Tibial artery (tissue), 4 donors: ENCODE measurements around the gene STAC2.
"Not testable (repeated sequence)": the region's sequence is repeated elsewhere in the genome, so short reads cannot be mapped to it uniquely, and the experiment has no call there.

Experiments
- DNase-seq, 2 donors: peaks; one replicate each; pipeline ENCODE4 v3.0.0-alpha.2; 2019
- H3K27ac ChIP-seq, 2 donors: fragments of 200-600 bp; sonication (generic) in 1 of 2; 1 replicate in 1 of 2; 2 replicates in 1 of 2; pipeline ENCODE4 v1.5.1; 2018 to 2019; ENCODE audit warnings: mild to moderate bottlenecking in 1 of 2
- H3K27me3 ChIP-seq, 2 donors: fragments of 200-600 bp; sonication (generic) in 1 of 2; one replicate each; pipeline versions ENCODE4 v1.5.1 to v1.6.0; 2016 to 2019
- H3K36me3 ChIP-seq, 3 donors: fragments of 200-600 bp; sonication (generic) in 2 of 3; one replicate each; pipeline ENCODE4 v1.5.1; 2016 to 2019; ENCODE audit warnings: mild to moderate bottlenecking in 2 of 3
- H3K4me1 ChIP-seq, 4 donors: fragments of 200-600 bp; sonication (generic) in 2 of 4; 1 replicate in 3 of 4; 2 replicates in 1 of 4; pipeline ENCODE4 v1.5.1; 2016 to 2019
- H3K4me3 ChIP-seq, 2 donors: fragments of 200-600 bp; sonication (generic) in 1 of 2; 1 replicate in 1 of 2; 2 replicates in 1 of 2; pipeline ENCODE4 v1.5.1; 2018 to 2019; ENCODE audit warnings: mild to moderate bottlenecking in 2 of 2
- H3K9me3 ChIP-seq, 3 donors: fragments of 200-600 bp; sonication (generic) in 1 of 3; one replicate each; pipeline ENCODE4 v1.5.1; 2016 to 2019
- intact Hi-C: fragments of 100-400 bp; cut with DNase I; formaldehyde crosslinking; loops from one replicate; pipeline ENCODE4 v1.15.0; 2023; ENCODE audit warnings: low total_unique reads
- TF ChIP-seq, protein P1 (sequence below), 2 experiments: fragments of 200-600 bp in 1 of 2; fragments of 450-650 bp in 1 of 2; IDR thresholded peaks; one replicate each; pipeline ENCODE4 v1.5.1; 2017 to 2019; ENCODE audit warnings: antibody characterized with exemption in 2 of 2, mild to moderate bottlenecking in 1 of 2, moderate library complexity in 1 of 2

The STAC2 gene

DNA sequence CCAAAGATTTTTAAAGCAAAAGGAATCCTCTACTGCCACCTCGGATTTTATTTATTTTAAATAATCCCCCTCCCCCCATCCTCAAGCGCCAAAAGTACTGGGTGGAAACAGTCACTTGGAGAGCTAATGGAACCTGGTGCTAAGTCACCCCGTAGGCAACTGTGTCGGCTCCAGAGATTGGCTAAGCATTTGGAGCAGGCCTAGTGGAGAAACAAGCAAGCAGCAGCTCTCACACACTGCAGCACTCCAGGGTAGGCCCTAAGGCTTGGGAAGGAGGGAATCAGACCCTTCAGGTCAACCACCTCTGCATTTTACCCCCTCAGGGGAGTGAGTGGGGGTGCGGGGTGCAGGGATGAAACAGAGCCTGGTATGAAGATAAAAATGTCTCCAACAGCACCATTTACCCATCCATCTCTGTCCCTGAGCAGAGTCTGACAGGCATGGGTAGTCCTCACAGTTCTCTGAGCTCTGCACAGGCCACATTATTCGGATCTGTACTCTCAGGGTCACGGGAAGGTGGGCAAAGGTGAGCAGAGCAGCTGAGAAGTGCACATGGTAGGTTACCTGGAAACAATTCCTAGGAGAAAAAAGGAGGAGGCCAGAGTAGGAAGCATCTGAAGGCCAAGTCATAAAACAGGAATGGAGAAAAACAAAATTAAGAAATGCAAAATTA is 27.2 kb upstream of the STAC2 start:
- Histone ChIP-seq H3K9me3 (no peaks in the 10 kb centered on the region), H3K36me3 (peaks cover 12 to 43% (median 35%) of the 10 kb centered on the region in 3 donors), H3K27ac (no peak overlapping the region), H3K27me3 (no peaks in the 10 kb centered on the region), H3K4me1 (no peaks in the 10 kb centered on the region), H3K4me3 (no peak overlapping the region)
- intact Hi-C loops: loop anchor here (10.0 kb wide), 1 partner anchor 152 kb away; the partner anchor contains the start of gene FBXL20
- peak in 1 of 2 donors; percentile 20 for DNase-seq
- TF ChIP-seq, protein P1, sequence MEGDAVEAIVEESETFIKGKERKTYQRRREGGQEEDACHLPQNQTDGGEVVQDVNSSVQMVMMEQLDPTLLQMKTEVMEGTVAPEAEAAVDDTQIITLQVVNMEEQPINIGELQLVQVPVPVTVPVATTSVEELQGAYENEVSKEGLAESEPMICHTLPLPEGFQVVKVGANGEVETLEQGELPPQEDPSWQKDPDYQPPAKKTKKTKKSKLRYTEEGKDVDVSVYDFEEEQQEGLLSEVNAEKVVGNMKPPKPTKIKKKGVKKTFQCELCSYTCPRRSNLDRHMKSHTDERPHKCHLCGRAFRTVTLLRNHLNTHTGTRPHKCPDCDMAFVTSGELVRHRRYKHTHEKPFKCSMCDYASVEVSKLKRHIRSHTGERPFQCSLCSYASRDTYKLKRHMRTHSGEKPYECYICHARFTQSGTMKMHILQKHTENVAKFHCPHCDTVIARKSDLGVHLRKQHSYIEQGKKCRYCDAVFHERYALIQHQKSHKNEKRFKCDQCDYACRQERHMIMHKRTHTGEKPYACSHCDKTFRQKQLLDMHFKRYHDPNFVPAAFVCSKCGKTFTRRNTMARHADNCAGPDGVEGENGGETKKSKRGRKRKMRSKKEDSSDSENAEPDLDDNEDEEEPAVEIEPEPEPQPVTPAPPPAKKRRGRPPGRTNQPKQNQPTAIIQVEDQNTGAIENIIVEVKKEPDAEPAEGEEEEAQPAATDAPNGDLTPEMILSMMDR (IDR thresholded peaks at IDR 0.05): no peak

- TF ChIP-seq, protein P1 (IDR thresholded peaks at IDR 0.05): no peak
- Histone ChIP-seq H3K27me3 (no peaks in the 10 kb centered on the region), H3K36me3 (peaks cover 8 to 34% (median 29%) of the 10 kb centered on the region in 3 donors), H3K9me3 (no peaks in the 10 kb centered on the region), H3K4me3 (no peak overlapping the region), H3K27ac (no peak overlapping the region), H3K4me1 (no peaks in the 10 kb centered on the region)
- DNase-seq: no peak
- intact Hi-C loops: loop anchor here (10.0 kb wide), 1 partner anchor 153 kb away; the partner anchor contains the start of gene FBXL20
Measured at GRCh38 chr17:39251997-39252396, 26.3 kb upstream of the STAC2 start.

GRCh38 chr17:39250076-39250475 is 24.3 kb upstream of the STAC2 start:
- H3K9me3 ChIP-seq, H3K27me3 ChIP-seq, H3K27ac ChIP-seq, H3K4me3 ChIP-seq, H3K4me1 ChIP-seq: not testable (repeated sequence)
- intact Hi-C loops: loop anchor here (10.0 kb wide), 1 partner anchor 155 kb away; the partner anchor contains the start of gene FBXL20
- peaks cover 8 to 22% (median 16%) of the 10 kb centered on the region in 3 donors for H3K36me3 ChIP-seq
- DNase-seq: peak in 1 of 2 donors; percentile 32

DNA sequence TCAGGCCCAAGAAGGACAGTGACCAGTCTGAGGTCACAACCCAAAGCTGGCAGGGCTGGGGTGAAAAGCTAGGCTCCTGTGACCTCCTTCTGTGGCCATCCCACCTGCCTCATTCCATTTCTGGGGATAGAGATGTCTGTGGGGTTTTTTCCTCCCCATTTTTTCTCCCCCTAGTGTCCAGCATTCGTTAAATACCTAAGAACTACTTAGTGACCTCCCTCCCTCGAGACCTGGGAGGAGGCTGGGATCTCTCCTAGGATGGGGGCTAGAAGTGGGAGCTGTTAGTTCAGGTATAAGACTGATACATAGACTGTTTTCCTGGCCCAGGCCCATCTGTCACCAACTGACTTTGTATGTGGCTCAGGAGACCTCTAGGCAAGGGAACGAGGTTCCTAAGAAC is 20.5 kb upstream of the STAC2 start:
- Histone ChIP-seq H3K27ac (no peak overlapping the region), H3K9me3 (no peaks in the 10 kb centered on the region), H3K27me3 (no peaks in the 10 kb centered on the region), H3K4me1 (peaks cover 0 to 11% (median 0%) of the 10 kb centered on the region in 4 donors), H3K4me3 (no peak overlapping the region), H3K36me3 (no peaks in the 10 kb centered on the region)
- TF ChIP-seq, protein P1 (IDR thresholded peaks at IDR 0.05): no peak
- DNase-seq: peak in 1 of 2 donors; percentile 29
- intact Hi-C loops: loop anchor here (10.0 kb wide), 1 partner anchor 261 kb away; no protein-coding TSS in a partner anchor

GRCh38 chr17:39244600-39245570 is 19.1 kb upstream of the STAC2 start:
- Histone ChIP-seq H3K4me1 (peaks cover 0 to 11% (median 0%) of the 10 kb centered on the region in 4 donors), H3K36me3 (no peaks in the 10 kb centered on the region), H3K27ac (no peak overlapping the region), H3K4me3 (no peak overlapping the region), H3K9me3 (no peaks in the 10 kb centered on the region), H3K27me3 (peaks cover 0 to 2% of the 10 kb centered on the region in 2 donors)
- peak; percentile 89 to 90 for DNase-seq
- intact Hi-C loops: loop anchor here (5.0 to 10.0 kb wide), 2 partner anchors 38 to 260 kb away; no protein-coding TSS in a partner anchor
- TF ChIP-seq, protein P1 (IDR thresholded peaks at IDR 0.05): peak; percentile 91 to 93
